ENCODE results near the gene HTRA2.

The HTRA2 gene

DNA sequence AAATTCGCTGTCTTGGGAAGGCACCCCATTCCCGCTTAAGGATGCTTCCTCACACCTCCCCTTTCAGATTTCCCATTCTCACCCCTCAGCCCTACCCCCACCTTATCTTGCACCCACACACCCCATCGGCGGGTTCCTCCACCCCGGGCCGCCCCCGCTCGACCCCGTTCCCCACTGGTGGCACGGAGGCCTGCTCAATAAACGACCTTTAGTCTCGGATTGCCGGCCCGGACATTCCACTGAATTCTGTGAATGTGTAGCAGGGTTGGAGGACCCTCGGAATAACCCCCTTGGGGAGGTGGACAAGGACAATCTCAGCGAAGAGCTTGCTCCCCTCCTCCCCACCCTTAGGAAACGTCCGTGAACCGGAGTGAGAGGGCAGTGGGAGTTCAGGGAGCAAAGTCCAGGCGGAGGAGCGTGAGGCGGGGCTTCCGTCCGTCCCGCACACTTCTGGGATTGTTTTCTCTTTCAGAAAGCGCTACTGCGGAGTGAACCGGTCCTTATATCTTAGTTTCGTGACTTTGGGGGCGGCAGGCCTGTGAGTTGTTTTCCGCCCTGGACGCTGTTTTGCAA, 27.5 kb upstream of the HTRA2 start:
- DNase-seq (ENCODE audit: low read depth): no peak
- H3K4me3 ChIP-seq (ENCODE audit: low read length): peak overlapping the region; percentile 78
- TF ChIP-seq CTCF (conservative IDR thresholded peaks at IDR 0.05; ENCODE audit: low read length): no peak

DNA sequence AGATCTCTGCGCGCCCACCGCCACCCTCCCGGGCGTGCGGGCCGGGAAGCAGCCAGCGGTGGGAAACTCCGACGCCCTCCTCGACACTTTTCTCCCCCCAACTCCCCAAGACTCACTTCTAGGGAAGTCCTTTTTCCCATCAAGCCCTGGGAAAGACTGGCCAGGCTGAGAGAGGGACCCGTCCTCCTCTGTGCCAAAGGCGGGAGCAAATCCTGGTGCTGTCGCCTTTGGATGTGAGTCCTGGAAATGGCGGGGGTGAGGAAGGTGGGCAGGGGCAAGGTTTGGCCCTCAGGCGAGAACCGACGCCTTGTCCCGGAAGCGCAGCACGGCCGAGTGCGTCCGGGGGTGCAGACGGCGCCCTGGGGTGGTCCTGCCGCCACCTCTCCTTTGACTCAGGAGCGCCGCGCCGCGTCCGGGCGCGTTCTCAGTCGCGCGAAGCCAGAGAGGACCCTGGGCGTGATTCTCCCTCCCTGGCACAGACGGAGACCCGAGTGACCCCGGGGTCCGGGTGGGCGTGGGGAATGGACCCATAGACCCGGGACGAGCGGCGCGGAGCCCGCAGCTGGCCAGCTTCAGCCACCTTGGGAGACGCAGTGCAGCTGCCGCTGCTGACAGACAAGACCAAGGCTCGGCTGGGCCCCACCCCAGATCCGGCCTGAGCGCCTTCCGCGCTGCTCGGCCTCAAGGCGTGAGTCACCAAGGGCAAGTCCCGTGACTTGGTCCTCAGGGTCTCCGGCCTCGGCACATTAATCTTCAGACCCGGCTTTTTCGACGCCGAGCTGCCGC, 26.8 kb upstream of the HTRA2 start:
- peak; percentile 35; the same call in 1 of the 2 replicates for TF ChIP-seq CTCF (conservative IDR thresholded peaks at IDR 0.05; ENCODE audit: low read length)
- DNase-seq (ENCODE audit: low read depth): peak; percentile 83
- H3K4me3 ChIP-seq (ENCODE audit: low read length): peak overlapping the region; percentile 78

- H3K4me3 ChIP-seq (ENCODE audit: low read length): peak overlapping the region; percentile 78
- TF ChIP-seq CTCF (conservative IDR thresholded peaks at IDR 0.05; ENCODE audit: low read length): no peak
- DNase-seq (ENCODE audit: low read depth): no peak
Measured at GRCh38 chr2:74503506-74504475, 25.9 kb upstream of the HTRA2 start.

GRCh38 chr2:74504591-74504990, 25.1 kb upstream of the HTRA2 start:
- no peak for DNase-seq (ENCODE audit: low read depth)
- no peak overlapping the region; the same call in 1 of the 2 replicates for H3K4me3 ChIP-seq (ENCODE audit: low read length)
- TF ChIP-seq CTCF (conservative IDR thresholded peaks at IDR 0.05; ENCODE audit: low read length): no peak

GRCh38 chr2:74505448-74506246, 24.1 kb upstream of the HTRA2 start:
- DNase-seq (ENCODE audit: low read depth): no peak
- H3K4me3 ChIP-seq (ENCODE audit: low read length): peak overlapping the region; percentile 47

More at GRCh38 chr2:74505448-74506246, 24.1 kb upstream of the HTRA2 start:
- TF ChIP-seq CTCF (conservative IDR thresholded peaks at IDR 0.05; ENCODE audit: low read length): no peak
